ENCODE results near the gene ENDOV.
A peak's percentile ranks its signal among the peaks of the same experiment; 100 is the strongest.

ENDOV gene

GRCh38 chr17:80449194-80449929, 34.4 kb downstream of the ENDOV start:
- CTCF ChIA-PET = no interaction called here
- WGBS (ENCODE audit: insufficient coverage) = 93% methylated on average over 23 of the region's 27 CpGs

GRCh38 chr17:80449930-80450576, 35.1 kb downstream of the ENDOV start:
- Histone ChIP-seq H3K36me3 (ENCODE audit: control insufficient read depth in 4 of 4, insufficient read depth in 4 of 4, low read length in 3 of 4) (no peaks in the 10 kb centered on the region), H3K9me3 (ENCODE audit: control extremely low read depth in 1 of 5, control insufficient read depth in 4 of 5, insufficient read depth in 2 of 5, low read depth in 1 of 5, low read length in 4 of 5) (no peaks in the 10 kb centered on the region), H3K4me1 (ENCODE audit: control extremely low read depth in 1 of 4, control insufficient read depth in 4 of 4, insufficient read depth in 4 of 4, low read length in 3 of 4) (peaks cover 0 to 12% (median 10%) of the 10 kb centered on the region in 4 experiments), H3K27me3 (replicated peaks in 2 of 5; ENCODE audit: control insufficient read depth in 4 of 5, insufficient read depth in 5 of 5, low read length in 4 of 5) (peaks cover 0 to 2% (median 0%) of the 10 kb centered on the region in 5 experiments), H3K27ac (ENCODE audit: insufficient read depth in 1 of 2, low read depth in 1 of 2, low read length in 2 of 2, poor library complexity in 1 of 2, severe bottlenecking in 2 of 2) (no peak overlapping the region), H3K4me3 (ENCODE audit: control insufficient read depth in 1 of 7, extremely low read depth in 1 of 7, insufficient read depth in 4 of 7, low read depth in 2 of 7, low read length in 6 of 7) (no peak overlapping the region)
- CTCF ChIA-PET = no interaction called here
- POLR2A ChIA-PET = no interaction called here
- 84% methylated on average over 17 of the region's 18 CpGs for WGBS (ENCODE audit: insufficient coverage)
- no peak for DNase-seq

More at GRCh38 chr17:80449194-80449929, 34.4 kb downstream of the ENDOV start:
- Histone ChIP-seq H3K36me3 (ENCODE audit: control insufficient read depth in 4 of 4, insufficient read depth in 4 of 4, low read length in 3 of 4) (no peaks in the 10 kb centered on the region), H3K27ac (ENCODE audit: insufficient read depth in 1 of 2, low read depth in 1 of 2, low read length in 2 of 2, poor library complexity in 1 of 2, severe bottlenecking in 2 of 2) (no peak overlapping the region), H3K9me3 (ENCODE audit: control extremely low read depth in 1 of 5, control insufficient read depth in 4 of 5, insufficient read depth in 2 of 5, low read depth in 1 of 5, low read length in 4 of 5) (no peaks in the 10 kb centered on the region), H3K4me3 (ENCODE audit: control insufficient read depth in 1 of 7, extremely low read depth in 1 of 7, insufficient read depth in 4 of 7, low read depth in 2 of 7, low read length in 6 of 7) (no peak overlapping the region), H3K4me1 (ENCODE audit: control extremely low read depth in 1 of 4, control insufficient read depth in 4 of 4, insufficient read depth in 4 of 4, low read length in 3 of 4) (peaks cover 0 to 9% (median 9%) of the 10 kb centered on the region in 4 experiments), H3K27me3 (replicated peaks in 2 of 5; ENCODE audit: control insufficient read depth in 4 of 5, insufficient read depth in 5 of 5, low read length in 4 of 5) (peaks cover 0 to 2% (median 0%) of the 10 kb centered on the region in 5 experiments)
- POLR2A ChIA-PET = no interaction called here
- DNase-seq = no peak

- WGBS (ENCODE audit: insufficient coverage) = 96% methylated on average over 6 of the region's 9 CpGs
- CTCF ChIA-PET = no interaction called here
These were observed 36.3 kb downstream of the ENDOV start for GRCh38 chr17:80451104-80451775.

GRCh38 chr17:80452173-80452915, 37.4 kb downstream of the ENDOV start:
- WGBS (ENCODE audit: insufficient coverage) = 92% methylated on average over 12 of the region's 14 CpGs
- CTCF ChIA-PET = no interaction called here

More at GRCh38 chr17:80451104-80451775, 36.3 kb downstream of the ENDOV start:
- H3K36me3 ChIP-seq (ENCODE audit: control insufficient read depth in 4 of 4, insufficient read depth in 4 of 4, low read length in 3 of 4) = no peaks in the 10 kb centered on the region
- H3K9me3 ChIP-seq (ENCODE audit: control extremely low read depth in 1 of 5, control insufficient read depth in 4 of 5, insufficient read depth in 2 of 5, low read depth in 1 of 5, low read length in 4 of 5) = no peaks in the 10 kb centered on the region
- H3K27me3 ChIP-seq (replicated peaks in 2 of 5; ENCODE audit: control insufficient read depth in 4 of 5, insufficient read depth in 5 of 5, low read length in 4 of 5) = peaks cover 0 to 2% (median 0%) of the 10 kb centered on the region in 5 experiments
- H3K4me3 ChIP-seq (ENCODE audit: control insufficient read depth in 1 of 7, extremely low read depth in 1 of 7, insufficient read depth in 4 of 7, low read depth in 2 of 7, low read length in 6 of 7) = no peak overlapping the region
- DNase-seq = no peak
- POLR2A ChIA-PET = interaction anchor here (0.8 kb wide), 1 partner anchor 13 kb away, joined by 3 read pairs; no protein-coding TSS in a partner anchor
- no peak overlapping the region for H3K27ac ChIP-seq (ENCODE audit: insufficient read depth in 1 of 2, low read depth in 1 of 2, low read length in 2 of 2, poor library complexity in 1 of 2, severe bottlenecking in 2 of 2)
- H3K4me1 ChIP-seq (ENCODE audit: control extremely low read depth in 1 of 4, control insufficient read depth in 4 of 4, insufficient read depth in 4 of 4, low read length in 3 of 4) = peaks cover 0 to 21% (median 15%) of the 10 kb centered on the region in 4 experiments

GRCh38 chr17:80453126-80453997, 38.4 kb downstream of the ENDOV start:
- H3K4me3 ChIP-seq (ENCODE audit: control insufficient read depth in 1 of 7, extremely low read depth in 1 of 7, insufficient read depth in 4 of 7, low read depth in 2 of 7, low read length in 6 of 7) = peak overlapping the region in 3 of 7 experiments; percentile 78 to 85 (median 78)
- no peaks in the 10 kb centered on the region for H3K9me3 ChIP-seq (ENCODE audit: control extremely low read depth in 1 of 5, control insufficient read depth in 4 of 5, insufficient read depth in 2 of 5, low read depth in 1 of 5, low read length in 4 of 5)
- H3K4me1 ChIP-seq (ENCODE audit: control extremely low read depth in 1 of 4, control insufficient read depth in 4 of 4, insufficient read depth in 4 of 4, low read length in 3 of 4) = peaks cover 0 to 42% (median 27%) of the 10 kb centered on the region in 4 experiments
- 92% methylated on average over 13 of the region's 19 CpGs for WGBS (ENCODE audit: insufficient coverage)
- no peaks in the 10 kb centered on the region for H3K36me3 ChIP-seq (ENCODE audit: control insufficient read depth in 4 of 4, insufficient read depth in 4 of 4, low read length in 3 of 4)
- no peak for DNase-seq
- peak overlapping the region in 1 of 2 experiments; percentile 94 for H3K27ac ChIP-seq (ENCODE audit: insufficient read depth in 1 of 2, low read depth in 1 of 2, low read length in 2 of 2, poor library complexity in 1 of 2, severe bottlenecking in 2 of 2)
- CTCF ChIA-PET = no interaction called here
- peaks cover 0 to 2% (median 0%) of the 10 kb centered on the region in 5 experiments for H3K27me3 ChIP-seq (replicated peaks in 2 of 5; ENCODE audit: control insufficient read depth in 4 of 5, insufficient read depth in 5 of 5, low read length in 4 of 5)
- POLR2A ChIA-PET = no interaction called here

More at GRCh38 chr17:80452173-80452915, 37.4 kb downstream of the ENDOV start:
- no peak for DNase-seq
- H3K27me3 ChIP-seq (replicated peaks in 2 of 5; ENCODE audit: control insufficient read depth in 4 of 5, insufficient read depth in 5 of 5, low read length in 4 of 5) = no peaks in the 10 kb centered on the region
- H3K36me3 ChIP-seq (ENCODE audit: control insufficient read depth in 4 of 4, insufficient read depth in 4 of 4, low read length in 3 of 4) = no peaks in the 10 kb centered on the region
- H3K4me3 ChIP-seq (ENCODE audit: control insufficient read depth in 1 of 7, extremely low read depth in 1 of 7, insufficient read depth in 4 of 7, low read depth in 2 of 7, low read length in 6 of 7) = no peak overlapping the region
- H3K27ac ChIP-seq (ENCODE audit: insufficient read depth in 1 of 2, low read depth in 1 of 2, low read length in 2 of 2, poor library complexity in 1 of 2, severe bottlenecking in 2 of 2) = no peak overlapping the region
- H3K4me1 ChIP-seq (ENCODE audit: control extremely low read depth in 1 of 4, control insufficient read depth in 4 of 4, insufficient read depth in 4 of 4, low read length in 3 of 4) = peaks cover 0 to 32% (median 17%) of the 10 kb centered on the region in 4 experiments
- no peaks in the 10 kb centered on the region for H3K9me3 ChIP-seq (ENCODE audit: control extremely low read depth in 1 of 5, control insufficient read depth in 4 of 5, insufficient read depth in 2 of 5, low read depth in 1 of 5, low read length in 4 of 5)
- POLR2A ChIA-PET = interaction anchor here (0.8 kb wide), 1 partner anchor 12 kb away, joined by 3 read pairs; no protein-coding TSS in a partner anchor

GRCh38 chr17:80453998-80454556, 39.1 kb downstream of the ENDOV start:
- Histone ChIP-seq H3K9me3 (ENCODE audit: control extremely low read depth in 1 of 5, control insufficient read depth in 4 of 5, insufficient read depth in 2 of 5, low read depth in 1 of 5, low read length in 4 of 5) (no peaks in the 10 kb centered on the region), H3K27ac (ENCODE audit: insufficient read depth in 1 of 2, low read depth in 1 of 2, low read length in 2 of 2, poor library complexity in 1 of 2, severe bottlenecking in 2 of 2) (peak overlapping the region; percentile 88 to 94), H3K36me3 (ENCODE audit: control insufficient read depth in 4 of 4, insufficient read depth in 4 of 4, low read length in 3 of 4) (no peaks in the 10 kb centered on the region), H3K27me3 (replicated peaks in 2 of 5; ENCODE audit: control insufficient read depth in 4 of 5, insufficient read depth in 5 of 5, low read length in 4 of 5) (peaks cover 0 to 2% (median 0%) of the 10 kb centered on the region in 5 experiments), H3K4me1 (ENCODE audit: control extremely low read depth in 1 of 4, control insufficient read depth in 4 of 4, insufficient read depth in 4 of 4, low read length in 3 of 4) (peaks cover 0 to 42% (median 27%) of the 10 kb centered on the region in 4 experiments), H3K4me3 (ENCODE audit: control insufficient read depth in 1 of 7, extremely low read depth in 1 of 7, insufficient read depth in 4 of 7, low read depth in 2 of 7, low read length in 6 of 7) (peak overlapping the region; percentile 46 to 85 (median 78))
- no peak for DNase-seq
- 31% methylated on average over 34 of the region's 36 CpGs for WGBS (ENCODE audit: insufficient coverage)
- ChIA-PET POLR2A (interaction anchor here (1.0 kb wide), 1 partner anchor 85 kb away, joined by 3 read pairs; no protein-coding TSS in a partner anchor), CTCF (interaction anchor here (0.9 to 2.3 kb wide), 4 partner anchors 17 to 122 kb away, joined by 3 to 10 read pairs (median 6); no protein-coding TSS in a partner anchor)
